WERI-Rb-1 (cell line): ENCODE results near the gene ATP2C1.

ENCODE experiments used
- DNase-seq: peaks from one replicate; pipeline ENCODE4 v3.0.0-alpha.2; 2020
- H3K27ac ChIP-seq: fragments of 250-450 bp; sonication (Bioruptor Pico); 2 replicates; pipeline ENCODE4 v1.5.1; 2020; ENCODE audit warnings: mild to moderate bottlenecking, moderate library complexity
- H3K27me3 ChIP-seq: fragments of 250-450 bp; sonication (Bioruptor Pico); 2 replicates; pipeline ENCODE4 v1.5.1; 2021; ENCODE audit warnings: mild to moderate bottlenecking, low read depth, moderate library complexity; ENCODE audit not compliant: insufficient read depth, severe bottlenecking
- H3K36me3 ChIP-seq: fragments of 250-450 bp; sonication (Bioruptor Pico); 2 replicates; pipeline ENCODE4 v1.5.1; 2020; ENCODE audit warnings: mild to moderate bottlenecking, moderate library complexity
- H3K4me3 ChIP-seq: 2 replicates; pipeline ENCODE4 v1.5.1; 2011; ENCODE audit warnings: low read depth, mild to moderate bottlenecking, control low read depth, low read length
- H3K9me3 ChIP-seq: fragments of 250-450 bp; sonication (Bioruptor Pico); 2 replicates; pipeline ENCODE4 v1.5.1; 2021; ENCODE audit warnings: mild to moderate bottlenecking, moderate library complexity; ENCODE audit not compliant: severe bottlenecking
- TF ChIP-seq, protein P1 (sequence below): IDR thresholded peaks from 2 replicates; pipeline ENCODE4 v1.5.1; 2011; ENCODE audit warnings: low read depth, mild to moderate bottlenecking, control low read depth, inconsistent platforms, low read length

ATP2C1 gene

GRCh38 chr3:130889416-130889946 is 4.4 kb upstream of the ATP2C1 start:
- no peak for DNase-seq
- H3K4me3 ChIP-seq, result no peak overlapping the region
- TF ChIP-seq, protein P1, sequence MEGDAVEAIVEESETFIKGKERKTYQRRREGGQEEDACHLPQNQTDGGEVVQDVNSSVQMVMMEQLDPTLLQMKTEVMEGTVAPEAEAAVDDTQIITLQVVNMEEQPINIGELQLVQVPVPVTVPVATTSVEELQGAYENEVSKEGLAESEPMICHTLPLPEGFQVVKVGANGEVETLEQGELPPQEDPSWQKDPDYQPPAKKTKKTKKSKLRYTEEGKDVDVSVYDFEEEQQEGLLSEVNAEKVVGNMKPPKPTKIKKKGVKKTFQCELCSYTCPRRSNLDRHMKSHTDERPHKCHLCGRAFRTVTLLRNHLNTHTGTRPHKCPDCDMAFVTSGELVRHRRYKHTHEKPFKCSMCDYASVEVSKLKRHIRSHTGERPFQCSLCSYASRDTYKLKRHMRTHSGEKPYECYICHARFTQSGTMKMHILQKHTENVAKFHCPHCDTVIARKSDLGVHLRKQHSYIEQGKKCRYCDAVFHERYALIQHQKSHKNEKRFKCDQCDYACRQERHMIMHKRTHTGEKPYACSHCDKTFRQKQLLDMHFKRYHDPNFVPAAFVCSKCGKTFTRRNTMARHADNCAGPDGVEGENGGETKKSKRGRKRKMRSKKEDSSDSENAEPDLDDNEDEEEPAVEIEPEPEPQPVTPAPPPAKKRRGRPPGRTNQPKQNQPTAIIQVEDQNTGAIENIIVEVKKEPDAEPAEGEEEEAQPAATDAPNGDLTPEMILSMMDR, result no peak

GRCh38 chr3:130892759-130893375 is 1.0 kb upstream of the ATP2C1 start:
- peak overlapping the region; percentile 80 for H3K4me3 ChIP-seq
- no peaks in the 10 kb centered on the region for H3K27me3 ChIP-seq
- TF ChIP-seq, protein P1, result peak; percentile 67
- peaks cover 10% of the 10 kb centered on the region for H3K36me3 ChIP-seq
- H3K9me3 ChIP-seq, result no peaks in the 10 kb centered on the region
- peak overlapping the region; percentile 96 for H3K27ac ChIP-seq
- DNase-seq, result peak; percentile 66

More at GRCh38 chr3:130889416-130889946, 4.4 kb upstream of the ATP2C1 start:
- H3K27me3 ChIP-seq, result no peaks in the 10 kb centered on the region
- H3K9me3 ChIP-seq, result no peaks in the 10 kb centered on the region
- H3K27ac ChIP-seq, result no peak overlapping the region
- peaks cover 3% of the 10 kb centered on the region for H3K36me3 ChIP-seq

- peak overlapping the region; percentile 96 for H3K27ac ChIP-seq
- H3K4me3 ChIP-seq, result peak overlapping the region; percentile 80
- TF ChIP-seq, protein P1, result no peak
- peaks cover 14% of the 10 kb centered on the region for H3K36me3 ChIP-seq
- no peaks in the 10 kb centered on the region for H3K9me3 ChIP-seq
- DNase-seq, result peak; percentile 51
- H3K27me3 ChIP-seq, result no peaks in the 10 kb centered on the region
Measured at GRCh38 chr3:130894130-130894985, 474 bp downstream of the ATP2C1 start.

DNA sequence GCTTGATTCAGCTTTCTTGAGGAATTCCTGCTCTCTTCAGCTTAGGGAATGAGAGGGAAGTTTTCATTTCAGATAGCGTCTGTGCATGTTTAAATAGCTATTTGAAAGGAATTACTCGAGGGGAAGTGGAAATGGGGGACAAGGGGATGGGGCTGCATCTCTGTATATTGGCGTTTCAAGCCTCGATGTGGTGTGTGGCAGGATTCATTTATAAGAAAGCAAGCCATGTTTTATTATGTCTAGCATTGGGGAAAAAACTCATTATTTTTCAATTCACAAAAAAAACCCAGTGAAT is 1.0 kb downstream of the ATP2C1 start:
- H3K9me3 ChIP-seq, result no peaks in the 10 kb centered on the region
- H3K27ac ChIP-seq, result peak overlapping the region; percentile 96
- no peak for DNase-seq
- peak overlapping the region; percentile 80 for H3K4me3 ChIP-seq
- H3K36me3 ChIP-seq, result peaks cover 14% of the 10 kb centered on the region
- TF ChIP-seq, protein P1, result no peak
- H3K27me3 ChIP-seq, result no peaks in the 10 kb centered on the region

GRCh38 chr3:130895690-130896488 is 2.0 kb downstream of the ATP2C1 start:
- TF ChIP-seq, protein P1, result no peak
- H3K9me3 ChIP-seq, result no peaks in the 10 kb centered on the region
- peak overlapping the region; percentile 96 for H3K27ac ChIP-seq
- H3K36me3 ChIP-seq, result peaks cover 14% of the 10 kb centered on the region
- DNase-seq, result no peak
- H3K4me3 ChIP-seq, result peak overlapping the region; percentile 80
- H3K27me3 ChIP-seq, result no peaks in the 10 kb centered on the region
